Left forelimb (tissue), 1 donor: ENCODE data around the gene WNT3A.
A peak's percentile ranks its signal among the peaks of the same experiment; 100 is the strongest.

Source experiments
- DNase-seq: peaks from one replicate; pipeline ENCODE4 v3.0.0-alpha.2; 2018; ENCODE audit warnings: low spot score

Gene WNT3A

GRCh38 chr1:228031276-228031995 lies 24.6 kb downstream of the WNT3A start:
- peak; percentile 30 for DNase-seq

GRCh38 chr1:228032041-228032440 lies 25.2 kb downstream of the WNT3A start:
- peak; percentile 25 for DNase-seq

DNA sequence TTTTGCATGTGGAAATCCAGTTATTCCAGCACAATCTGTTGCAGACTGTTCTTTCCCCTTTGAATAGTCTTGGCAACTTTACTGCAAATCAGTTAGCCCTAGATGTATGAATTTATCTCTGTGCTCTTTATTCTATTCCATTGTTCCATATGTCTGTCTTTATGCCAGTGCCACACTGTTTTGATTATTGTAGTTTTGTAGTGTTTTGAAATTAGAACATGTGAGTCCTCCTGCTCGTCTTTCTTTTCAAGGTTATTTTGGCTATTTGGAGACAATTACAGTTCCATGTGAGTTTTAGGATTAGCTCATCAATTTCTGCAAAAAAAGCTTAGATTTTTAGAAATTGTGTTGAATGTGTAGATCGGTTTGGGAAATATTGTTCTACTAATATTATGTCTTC lies 26.6 kb downstream of the WNT3A start:
- no peak for DNase-seq

DNA sequence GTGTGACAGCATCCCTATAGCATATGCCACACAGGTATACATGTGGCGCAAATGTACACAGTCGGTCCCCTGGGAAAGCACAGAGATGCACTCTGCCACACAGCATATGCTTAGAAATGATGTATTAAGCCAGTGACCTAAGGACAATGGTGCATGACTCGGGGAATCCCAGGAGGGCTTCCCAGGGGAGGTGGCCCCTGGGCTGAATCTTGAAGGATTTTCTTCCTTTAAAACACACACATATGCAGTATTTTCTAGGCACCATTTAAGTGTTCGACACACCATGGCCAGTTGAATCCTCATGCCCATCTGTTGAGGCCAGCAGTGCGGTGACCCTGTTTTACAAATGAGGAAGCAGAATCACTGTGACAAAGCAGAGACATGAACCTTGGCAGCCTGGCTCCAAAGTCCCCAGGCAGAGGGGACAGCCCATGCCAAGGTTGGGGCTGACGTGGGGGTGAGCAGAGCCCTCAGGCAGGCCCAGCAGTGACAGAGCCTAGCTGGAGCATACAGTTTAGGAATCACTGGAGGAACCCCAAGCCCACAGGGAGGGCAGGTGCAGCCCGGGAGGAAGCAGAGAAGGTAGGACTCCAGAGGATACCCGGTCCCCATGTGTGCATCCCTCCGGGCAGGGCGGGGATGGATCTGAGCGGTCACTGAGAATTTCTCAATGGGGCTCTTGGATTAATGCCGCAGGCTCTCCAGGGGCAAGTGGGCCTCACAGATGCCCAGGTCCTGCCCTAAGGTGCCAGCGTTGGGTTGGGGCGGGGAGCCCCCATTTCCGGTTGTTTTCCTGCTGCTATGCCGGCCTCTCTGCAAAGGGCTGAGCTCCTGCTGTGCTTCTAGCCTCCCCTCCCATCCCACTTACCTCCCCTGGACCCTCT lies 28.4 kb downstream of the WNT3A start:
- peak; percentile 48 for DNase-seq

- DNase-seq = peak; percentile 23
Measured at GRCh38 chr1:228035844-228036243, 29.0 kb downstream of the WNT3A start.

GRCh38 chr1:228036701-228037231 lies 30.0 kb downstream of the WNT3A start:
- DNase-seq = peak; percentile 41

GRCh38 chr1:228037401-228038386 lies 30.9 kb downstream of the WNT3A start:
- peak; percentile 58 for DNase-seq

GRCh38 chr1:228038387-228039005 lies 31.7 kb downstream of the WNT3A start:
- peak; percentile 56 for DNase-seq

- DNase-seq = peak; percentile 52
Measured at GRCh38 chr1:228039006-228039903, 32.5 kb downstream of the WNT3A start.

- peak; percentile 31 for DNase-seq
Measured at GRCh38 chr1:228039986-228040385, 33.2 kb downstream of the WNT3A start.

- DNase-seq = no peak
Measured at GRCh38 chr1:228041316-228041715, 34.5 kb downstream of the WNT3A start.

DNA sequence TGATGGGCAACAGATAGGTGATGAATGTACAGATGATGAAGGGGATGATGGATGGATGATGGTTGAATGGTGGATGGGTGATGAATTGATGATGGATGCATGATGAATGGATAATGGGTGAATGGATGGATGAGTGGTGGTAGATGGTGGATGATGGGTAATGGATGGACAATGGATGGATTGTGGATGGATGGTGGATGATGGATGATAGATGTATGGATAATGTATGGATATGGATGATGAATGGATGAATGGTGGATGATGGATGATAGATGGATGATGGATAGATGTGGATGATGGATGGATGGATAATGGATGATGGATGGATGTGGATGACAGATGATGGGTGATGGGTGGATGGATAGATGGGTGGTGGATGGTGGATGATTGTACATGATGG lies 35.7 kb downstream of the WNT3A start:
- DNase-seq = no peak

GRCh38 chr1:228043281-228043848 lies 36.6 kb downstream of the WNT3A start:
- DNase-seq = peak; percentile 11

DNA sequence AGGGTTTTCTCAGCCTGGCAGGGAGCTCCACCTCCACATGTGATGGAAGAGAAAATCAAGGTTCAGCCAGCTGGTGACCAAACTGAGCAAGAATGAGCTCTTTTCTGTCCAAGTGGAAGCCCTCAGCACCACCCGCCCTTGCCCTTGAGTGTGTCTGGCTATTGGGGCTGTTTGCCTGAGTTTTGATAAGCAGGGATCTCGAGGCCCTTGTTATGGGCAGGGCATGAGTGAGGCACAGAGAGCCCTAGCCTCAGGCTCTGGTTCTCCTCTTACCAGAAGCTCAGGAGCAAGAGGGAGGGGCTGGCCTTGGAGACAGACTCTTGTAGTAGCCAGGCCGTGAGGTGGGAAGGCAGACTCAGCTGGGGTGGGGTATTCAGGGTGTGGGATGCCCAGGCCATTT lies 38.2 kb downstream of the WNT3A start:
- DNase-seq = peak; percentile 56

- peak; percentile 34 for DNase-seq
Measured at GRCh38 chr1:228045405-228045804, 38.6 kb downstream of the WNT3A start.

- peak; percentile 50 for DNase-seq
Measured at GRCh38 chr1:228045871-228046270, 39.1 kb downstream of the WNT3A start.

DNA sequence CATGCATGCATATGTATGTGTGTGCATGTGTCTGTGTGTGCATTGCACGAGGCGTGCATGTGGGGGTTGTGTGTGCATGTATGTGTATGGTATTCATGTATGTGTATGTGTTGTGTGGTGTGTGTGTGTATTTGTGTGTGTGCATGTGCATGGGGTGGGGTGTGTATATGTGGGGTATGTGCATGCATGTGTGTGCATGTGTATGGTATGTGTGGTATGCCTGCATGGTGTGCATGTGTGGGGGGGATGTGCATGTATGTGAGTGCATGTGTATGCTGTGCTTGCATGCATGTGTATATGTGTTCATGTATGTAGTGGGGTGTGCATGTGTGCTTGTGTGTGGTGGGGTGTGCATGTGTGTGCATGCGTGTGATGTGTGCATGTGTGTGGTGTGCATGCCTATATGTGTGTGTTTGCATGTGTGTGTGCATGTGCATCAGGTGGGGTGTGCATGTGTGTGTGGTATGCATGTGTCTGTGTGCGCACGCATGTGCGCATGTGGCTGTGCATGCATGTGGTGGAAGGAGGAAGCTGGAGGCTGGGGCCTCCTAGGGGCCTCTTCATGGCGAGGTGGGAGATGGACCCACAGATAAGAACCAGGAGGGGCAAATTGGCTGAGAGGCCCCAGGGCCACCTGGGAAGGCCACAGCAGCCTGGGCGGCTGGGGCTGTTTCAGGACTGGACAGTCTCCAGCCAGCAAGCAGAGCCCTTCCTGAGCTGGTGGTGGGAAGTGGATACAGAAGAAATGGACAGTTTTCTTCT lies 39.8 kb downstream of the WNT3A start:
- DNase-seq = peak; percentile 45

DNA sequence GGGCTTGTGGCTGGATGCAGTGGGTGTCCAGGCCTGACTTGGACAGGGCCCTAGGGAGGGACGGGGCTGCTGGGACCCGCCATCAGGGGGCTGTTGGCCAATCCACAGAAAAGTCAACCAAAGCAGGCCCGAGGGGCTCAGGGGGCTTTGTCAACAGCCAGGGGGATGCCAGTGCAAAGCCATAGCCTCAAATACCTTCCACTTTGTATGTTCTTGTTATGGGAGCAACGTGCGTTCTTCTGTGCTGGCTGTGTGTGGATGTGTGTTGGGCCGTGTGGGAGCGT lies 40.3 kb downstream of the WNT3A start:
- peak; percentile 26 for DNase-seq

GRCh38 chr1:228048120-228048519 lies 41.3 kb downstream of the WNT3A start:
- DNase-seq = peak; percentile 44
